Vagina (tissue), 2 donors: ENCODE results near the gene SMG1.
"Not testable (repeated sequence)": the region's sequence is repeated elsewhere in the genome, so short reads cannot be mapped to it uniquely, and the experiment has no call there.

Experiments used
- POLR2A ChIP-seq, 2 donors: fragments of 450-650 bp; IDR thresholded peaks; one replicate each; pipeline ENCODE4 v1.6.1; 2017; ENCODE audit warnings: antibody characterized with exemption in 2 of 2, mild to moderate bottlenecking in 2 of 2, moderate library complexity in 2 of 2
- POLR2AphosphoS5 ChIP-seq, 2 donors: sonication (generic); formaldehyde crosslinking; IDR thresholded peaks; one replicate each; pipeline ENCODE4 v1.9.0; 2017; ENCODE audit warnings: antibody characterized with exemption in 2 of 2, mild to moderate bottlenecking in 2 of 2, low read depth in 1 of 2; ENCODE audit not compliant: insufficient read depth in 1 of 2
- TF ChIP-seq, protein P1 (sequence below), 3 experiments: fragments of 450-650 bp in 2 of 3; fragments of 200-600 bp in 1 of 3; sonication (generic) in 1 of 3; IDR thresholded peaks; one replicate each; pipeline ENCODE4 v1.5.1; 2017 to 2019; ENCODE audit warnings: antibody characterized with exemption in 3 of 3, mild to moderate bottlenecking in 2 of 3, moderate library complexity in 2 of 3

DNA sequence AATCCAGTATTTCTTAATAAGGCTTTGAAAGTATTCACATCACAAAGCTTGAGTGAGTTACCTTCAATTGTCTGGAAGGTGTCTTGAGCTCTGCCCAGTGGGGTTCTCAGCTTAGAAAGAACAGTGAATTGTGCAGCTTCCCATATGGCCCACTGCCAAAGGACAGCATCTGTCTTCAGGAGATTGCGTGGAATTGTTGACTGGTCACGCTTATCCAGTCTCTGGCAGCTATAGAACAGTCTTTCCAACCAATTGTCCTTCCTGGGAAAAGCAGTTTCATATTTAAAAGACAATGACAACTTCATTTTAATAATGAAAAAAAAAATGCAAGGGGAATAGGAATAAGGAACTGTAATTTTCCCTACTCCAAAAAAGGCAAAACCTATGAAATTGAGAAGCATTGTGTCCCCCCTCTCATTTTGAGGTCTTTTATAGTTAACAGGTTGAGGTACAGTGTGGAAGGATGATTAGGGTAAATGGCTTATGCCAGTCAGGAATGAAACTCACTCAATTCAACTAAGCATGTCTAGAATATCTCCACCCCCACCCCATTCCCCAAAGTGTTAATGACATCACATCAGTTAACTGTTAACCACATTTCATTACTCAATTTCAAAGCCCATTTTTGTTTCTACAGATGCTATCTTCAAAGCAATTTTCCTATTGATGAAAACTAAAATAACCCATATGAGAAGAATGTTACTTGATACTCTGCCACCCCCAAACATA, 57.0 kb downstream of the SMG1 start:
- TF ChIP-seq, protein P1, sequence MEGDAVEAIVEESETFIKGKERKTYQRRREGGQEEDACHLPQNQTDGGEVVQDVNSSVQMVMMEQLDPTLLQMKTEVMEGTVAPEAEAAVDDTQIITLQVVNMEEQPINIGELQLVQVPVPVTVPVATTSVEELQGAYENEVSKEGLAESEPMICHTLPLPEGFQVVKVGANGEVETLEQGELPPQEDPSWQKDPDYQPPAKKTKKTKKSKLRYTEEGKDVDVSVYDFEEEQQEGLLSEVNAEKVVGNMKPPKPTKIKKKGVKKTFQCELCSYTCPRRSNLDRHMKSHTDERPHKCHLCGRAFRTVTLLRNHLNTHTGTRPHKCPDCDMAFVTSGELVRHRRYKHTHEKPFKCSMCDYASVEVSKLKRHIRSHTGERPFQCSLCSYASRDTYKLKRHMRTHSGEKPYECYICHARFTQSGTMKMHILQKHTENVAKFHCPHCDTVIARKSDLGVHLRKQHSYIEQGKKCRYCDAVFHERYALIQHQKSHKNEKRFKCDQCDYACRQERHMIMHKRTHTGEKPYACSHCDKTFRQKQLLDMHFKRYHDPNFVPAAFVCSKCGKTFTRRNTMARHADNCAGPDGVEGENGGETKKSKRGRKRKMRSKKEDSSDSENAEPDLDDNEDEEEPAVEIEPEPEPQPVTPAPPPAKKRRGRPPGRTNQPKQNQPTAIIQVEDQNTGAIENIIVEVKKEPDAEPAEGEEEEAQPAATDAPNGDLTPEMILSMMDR (IDR thresholded peaks at IDR 0.05): not testable (repeated sequence)
- TF ChIP-seq POLR2A (IDR thresholded peaks at IDR 0.05); POLR2AphosphoS5 (IDR thresholded peaks at IDR 0.05; ENCODE audit: insufficient read depth in 1 of 2, low read depth in 1 of 2): not testable (repeated sequence)
